GM19438 (cell line): ENCODE measurements around the gene CPS1.

Source experiments
- ATAC-seq: cut with Tn5 transposase; IDR thresholded peaks from one replicate; pipeline ENCODE4 v1.9.1; 2021; ENCODE audit warnings: low read depth; ENCODE audit not compliant: unreplicated experiment

The CPS1 gene

GRCh38 chr2:210667711-210668110 is 111.3 kb downstream of the CPS1 start:
- ATAC-seq, result no peak

GRCh38 chr2:210671065-210671464 is 114.7 kb downstream of the CPS1 start:
- ATAC-seq, result no peak

- ATAC-seq, result no peak
Observed at GRCh38 chr2:210673117-210673516, 116.7 kb downstream of the CPS1 start.

GRCh38 chr2:210676067-210676466 is 119.7 kb downstream of the CPS1 start:
- no peak for ATAC-seq

- no peak for ATAC-seq
Observed at GRCh38 chr2:210681491-210681890, 125.1 kb downstream of the CPS1 start.

GRCh38 chr2:210686401-210686800 is 130.0 kb downstream of the CPS1 start:
- ATAC-seq, result no peak

GRCh38 chr2:210687786-210688470 is 131.5 kb downstream of the CPS1 start:
- ATAC-seq, result no peak

GRCh38 chr2:210707900-210708299 is 151.5 kb downstream of the CPS1 start:
- no peak for ATAC-seq

- no peak for ATAC-seq
Observed at GRCh38 chr2:210713122-210713521, 156.7 kb downstream of the CPS1 start.

GRCh38 chr2:210715560-210716082 is 159.2 kb downstream of the CPS1 start:
- ATAC-seq, result no peak

- ATAC-seq, result no peak
Observed at GRCh38 chr2:210718503-210718902, 162.1 kb downstream of the CPS1 start.

- no peak for ATAC-seq
Observed at GRCh38 chr2:210722092-210722491, 165.7 kb downstream of the CPS1 start.

- peak; percentile 70 for ATAC-seq
Observed at GRCh38 chr2:210727549-210727948, 171.2 kb downstream of the CPS1 start.
